GM12878 (cell line): ENCODE measurements around the gene TAOK2. TPM values are rescaled to one million over a fixed set of nuclear protein-coding genes. Genes with fewer than 3 reads are reported as not detected.

Experiments used
- ATAC-seq: fragments of 200-7000 bp; cut with Tn5 transposase; 3 replicates; pipeline ENCODE4 v1.9.1; 2020; ENCODE audit warnings: mild to moderate bottlenecking, moderate library complexity
- BruUV-seq: library from RNA; stranded (reverse); fragments of 400-500 nt; replicated peaks from 2 replicates; lab custom pipeline; 2021; lab: Mats Ljungman, UMichigan
- CTCF ChIA-PET: fragments of 300-600 bp; sonication (Branson Sonifier 250); formaldehyde crosslinking; extraction: SDS; loops from one replicate; lab custom pipeline; 2021; ENCODE audit warnings: inconsistent platforms; lab: Yijun Ruan, JAX
- POLR2A ChIA-PET: fragments of 350-600 bp; formaldehyde crosslinking; extraction: SDS; loops from one replicate; lab custom pipeline; 2021; ENCODE audit warnings: inconsistent platforms; lab: Charles Lee
- RAD21 ChIA-PET: fragments of 300-600 bp; sonication (Branson Sonifier 250); formaldehyde crosslinking; loops from one replicate; lab custom pipeline; 2023; ENCODE audit warnings: antibody characterized with exemption; ENCODE audit not compliant: unreplicated experiment; lab: Charles Lee
- SMC1A ChIA-PET: fragments of 300-600 bp; sonication (Branson Sonifier 250); formaldehyde crosslinking; loops from one replicate; lab custom pipeline; 2023; ENCODE audit not compliant: unreplicated experiment, uncharacterized antibody; lab: Charles Lee
- DNase-seq: peaks from one replicate; pipeline ENCODE4 v3.0.0-alpha.2; 2011; ENCODE audit warnings: low read depth, low spot score
- FAIRE-seq: peaks from 3 replicates; lab custom pipeline; 2011; peaks lifted over from hg19 to GRCh38; lab: Jason Lieb, UNC
- H2AFZ ChIP-seq: 2 replicates; pipeline ENCODE4 v1.6.0; 2011; ENCODE audit warnings: low read depth, low read length, control low read depth; ENCODE audit not compliant: control insufficient read depth
- H3K27ac ChIP-seq: 2 replicates; pipeline ENCODE4 v1.5.1; 2011; ENCODE audit warnings: control low read depth; ENCODE audit not compliant: control insufficient read depth, insufficient read depth
- H3K27me3 ChIP-seq, 2 experiments: replicated peaks in 1 of 2; 2 replicates each; pipeline versions ENCODE4 v1.6.0 to v1.6.1; 2011; ENCODE audit warnings: low read length in 1 of 2; ENCODE audit not compliant: control insufficient read depth in 2 of 2, insufficient read depth in 2 of 2
- H3K36me3 ChIP-seq, 2 experiments: 2 replicates each; pipeline ENCODE4 v1.5.1; 2011; ENCODE audit warnings: low read length in 1 of 2; ENCODE audit not compliant: control insufficient read depth in 2 of 2, insufficient read depth in 2 of 2
- H3K4me1 ChIP-seq: 2 replicates; pipeline ENCODE4 v1.6.1; 2011; ENCODE audit warnings: mild to moderate bottlenecking, low read length, moderate library complexity, mixed read lengths; ENCODE audit not compliant: control insufficient read depth, insufficient read depth
- H3K4me2 ChIP-seq: 2 replicates; pipeline ENCODE4 v1.6.0; 2011; ENCODE audit warnings: control low read depth; ENCODE audit not compliant: control insufficient read depth, insufficient read depth
- H3K4me3 ChIP-seq: fragments of 200-600 bp; sonication (generic); 2 replicates; pipeline ENCODE4 v1.5.1; 2016
- H3K79me2 ChIP-seq: 2 replicates; pipeline ENCODE4 v1.6.0; 2011; ENCODE audit warnings: low read length; ENCODE audit not compliant: control insufficient read depth, insufficient read depth
- H3K9ac ChIP-seq: 2 replicates; pipeline ENCODE4 v1.8.0; 2011; ENCODE audit warnings: low read length, control low read depth, mixed read lengths; ENCODE audit not compliant: control insufficient read depth, insufficient read depth
- H3K9me3 ChIP-seq: replicated peaks from 3 replicates; pipeline ENCODE4 v1.5.1; 2011; ENCODE audit warnings: mild to moderate bottlenecking, low read length; ENCODE audit not compliant: control insufficient read depth, insufficient read depth
- H4K20me1 ChIP-seq: 2 replicates; pipeline ENCODE4 v1.6.0; 2011; ENCODE audit not compliant: control insufficient read depth, insufficient read depth
- IRF4 ChIP-seq: IDR thresholded peaks from 2 replicates; pipeline ENCODE4 v1.6.1; 2011; ENCODE audit warnings: low read depth, low read length
- RB1 ChIP-seq: fragments of 450-650 bp; formaldehyde crosslinking; IDR thresholded peaks from 2 replicates; pipeline ENCODE4 v1.6.1; 2017; ENCODE audit warnings: mild to moderate bottlenecking, borderline replicate concordance
- ZSCAN29 ChIP-seq: fragments of 450-650 bp; IDR thresholded peaks from 2 replicates; pipeline ENCODE4 v1.6.1; 2017; ENCODE audit warnings: mild to moderate bottlenecking, moderate library complexity
- WGBS: methylation state at CpG from one replicate; pipeline ENCODE4 v1.1.6; 2016; ENCODE audit warnings: low lambda C conversion rate; ENCODE audit not compliant: insufficient replicate concordance, insufficient coverage; ENCODE audit errors: missing lambda C conversion rate; 5-methylcytosine and 5-hydroxymethylcytosine counted together
- in situ Hi-C: fragments of 300-500 bp; cut with MboI; formaldehyde crosslinking; loops from 9 replicates; pipeline ENCODE4 v1.14.3; 2018; ENCODE audit warnings: mixed read lengths
- intact Hi-C: fragments of 100-400 bp; cut with micrococcal nuclease; formaldehyde crosslinking; loops from one replicate; pipeline ENCODE4 v1.14.2; 2022; ENCODE audit not compliant: unreplicated experiment
- polyA plus RNA-seq, 11 experiments: library from polyadenylated mRNA; depleted of rRNA in 4 of 11; unstranded in 6 of 11; stranded (reverse) in 5 of 11; fragments of >200 nt; fragmentation: Nextera tagmentation in 4 of 11; fragmentation: Illumina TruSeq in 1 of 11; extraction: Ambion mirVana in 4 of 11; extraction: Trizol in 1 of 11; gene quantifications; 1 replicate in 1 of 11; 2 replicates in 10 of 11; pipeline versions ENCODE4 v1.2.1 to v1.2.3, GENCODE V29; 2011 to 2016; ENCODE audit warnings: inconsistent platforms in 2 of 11, missing spikeins in 2 of 11, low read depth in 1 of 11
- total RNA-seq, 4 experiments: library from RNA; depleted of rRNA in 3 of 4; stranded (reverse); fragments of >200 nt in 3 of 4; fragmentation: Illumina TruSeq in 1 of 4; extraction: Trizol in 1 of 4; gene quantifications; 2 replicates each; pipeline versions ENCODE4 v1.2.1 to v1.2.3, GENCODE V29; 2013 to 2021
- TF ChIP-seq, protein P1 (sequence below): fragments of 450-650 bp; IDR thresholded peaks from 2 replicates; pipeline ENCODE4 v1.6.1; 2016; ENCODE audit warnings: mild to moderate bottlenecking

The TAOK2 gene
- total and polyA plus RNA-seq, 10 of the 15 experiments (the other 5 are each of a cell fraction or from before 2014, with no cell fraction given): 0.14 to 40.2 (median 11.6) TPM

DNA sequence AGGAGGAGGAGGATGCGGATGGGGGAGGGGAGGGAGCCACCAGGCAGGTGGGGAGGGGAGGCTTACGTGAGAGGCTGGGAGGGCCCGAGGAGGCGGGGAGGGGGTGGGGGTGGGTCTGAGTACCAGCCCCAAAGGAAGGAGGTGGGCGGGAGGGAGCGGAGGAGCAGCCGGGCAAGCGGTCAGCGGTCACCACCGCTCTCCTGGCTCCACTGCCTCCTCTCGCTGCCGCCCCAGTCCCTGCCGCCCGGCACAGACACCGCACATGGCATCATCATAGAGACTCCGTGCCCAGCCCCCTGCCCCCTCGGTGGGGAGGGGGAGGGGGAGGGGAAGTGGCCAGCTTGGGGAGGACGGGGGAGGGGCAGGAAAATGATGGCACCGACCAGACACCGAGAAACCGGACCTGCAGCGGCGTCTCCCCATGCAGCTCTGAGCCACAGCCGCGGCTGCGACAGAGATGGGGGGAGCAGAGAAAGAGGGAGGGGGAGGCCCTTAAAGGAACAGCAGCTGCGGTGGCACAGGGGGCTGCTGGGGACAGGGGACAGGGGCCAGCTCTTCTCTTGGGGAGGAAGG lies 57.3 kb downstream of the TAOK2 start, which contains the start of gene TLCD3B:
TLCD3B (minus strand) TSS at position 431 of the 573 bp plus-strand sequence. CDS start 744 bp downstream, outside the sequence.
- 15% methylated on average over 4 of the region's 27 CpGs for WGBS
- ChIA-PET SMC1A (interaction anchor here (1.3 kb wide), 1 partner anchor 24 kb away, joined by 4 read pairs; no protein-coding TSS in a partner anchor), RAD21 (interaction anchor here (1.9 to 2.7 kb wide), 2 partner anchors 12 to 18 kb away, joined by 6 to 9 read pairs; no protein-coding TSS in a partner anchor), POLR2A (interaction anchor here (0.5 to 0.6 kb wide), 2 partner anchors 26 to 927 kb away, joined by 4 to 5 read pairs; no protein-coding TSS in a partner anchor), CTCF (interaction anchor here (0.6 to 2.2 kb wide), 6 partner anchors 12 to 183 kb away, joined by 3 to 19 read pairs (median 6); partner anchors contain the start of gene SEZ6L2)
- Histone ChIP-seq H3K36me3 (no peaks in the 10 kb centered on the region), H4K20me1 (no peaks in the 10 kb centered on the region; the same call in 1 of the 2 replicates), H3K9ac (no peak within 1 kb of the TSS), H2AFZ (no peak within 1 kb of the TSS), H3K27me3 (peaks cover 6 to 14% of the 10 kb centered on the region in 2 experiments; a peak in 3 of 4 replicates), H3K4me2 (no peak within 1 kb of the TSS), H3K79me2 (no peaks in the 10 kb centered on the region), H3K9me3 (no peaks in the 10 kb centered on the region), H3K27ac (no peak within 1 kb of the TSS), H3K4me1 (peaks cover 13% of the 10 kb centered on the region), H3K4me3 (no peak within 1 kb of the TSS)
- ATAC-seq (no peak), DNase-seq (no peak), FAIRE-seq (no peak)
- in situ Hi-C loops: no loop called here
- no TSS peak for BruUV-seq
- intact Hi-C loops: no loop called here
- no peak for TF ChIP-seq RB1
- TF ChIP-seq IRF4: no peak
- no peak for TF ChIP-seq ZSCAN29
- TF ChIP-seq, protein P1, sequence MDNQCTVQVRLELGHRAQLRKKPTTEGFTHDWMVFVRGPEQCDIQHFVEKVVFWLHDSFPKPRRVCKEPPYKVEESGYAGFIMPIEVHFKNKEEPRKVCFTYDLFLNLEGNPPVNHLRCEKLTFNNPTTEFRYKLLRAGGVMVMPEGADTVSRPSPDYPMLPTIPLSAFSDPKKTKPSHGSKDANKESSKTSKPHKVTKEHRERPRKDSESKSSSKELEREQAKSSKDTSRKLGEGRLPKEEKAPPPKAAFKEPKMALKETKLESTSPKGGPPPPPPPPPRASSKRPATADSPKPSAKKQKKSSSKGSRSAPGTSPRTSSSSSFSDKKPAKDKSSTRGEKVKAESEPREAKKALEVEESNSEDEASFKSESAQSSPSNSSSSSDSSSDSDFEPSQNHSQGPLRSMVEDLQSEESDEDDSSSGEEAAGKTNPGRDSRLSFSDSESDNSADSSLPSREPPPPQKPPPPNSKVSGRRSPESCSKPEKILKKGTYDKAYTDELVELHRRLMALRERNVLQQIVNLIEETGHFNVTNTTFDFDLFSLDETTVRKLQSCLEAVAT: no peak
